Spinal cord (tissue), 4 donors: ENCODE measurements around the gene CFAP157. TPM values are rescaled to one million over a fixed set of nuclear protein-coding genes. Genes with fewer than 3 reads are reported as not detected.

ENCODE experiments used
- polyA plus RNA-seq, 2 donors: library from polyadenylated mRNA; unstranded; fragments of 120-200 nt; gene quantifications; one replicate each; pipeline ENCODE4 v1.2.1, GENCODE V29; 2013; ENCODE audit not compliant: insufficient read length in 2 of 2
- total RNA-seq, 2 donors: library from RNA; depleted of rRNA in 1 of 2; stranded (reverse); fragments of 120-200 nt in 1 of 2; fragments of >200 nt in 1 of 2; gene quantifications; one replicate each; pipeline versions ENCODE4 v1.2.3 to v1.2.4, GENCODE V29; 2013 to 2014

Gene CFAP157
- total and polyA plus RNA-seq, 4 donors, result 1.1 to 28.0 (median 25.1) TPM

Other genes starting within 250 kb of the CFAP157 start
- 100 to 1,000 TPM in 1 of 2 donors, 10 to 100 TPM in 1; 45.0 to 113 TPM for gene STXBP1, start 94.7 kb upstream of the CFAP157 start, total RNA-seq
- gene STXBP1, start 94.7 kb upstream of the CFAP157 start, polyA plus RNA-seq, result 100 to 1,000 TPM; 267 to 301 TPM
- gene PTRH1, start 8.7 kb downstream of the CFAP157 start, total RNA-seq, result 10 to 100 TPM; 11.7 to 19.0 TPM
- 10 to 100 TPM; 14.8 to 17.1 TPM for gene PTRH1, start 8.7 kb downstream of the CFAP157 start, polyA plus RNA-seq
- gene TTC16, start 9.1 kb downstream of the CFAP157 start, total RNA-seq, result under 1 TPM in 1 of 2 donors, not detected in 1; 0.61 TPM
- gene TTC16, start 9.1 kb downstream of the CFAP157 start, polyA plus RNA-seq, result under 1 TPM; 0.38 to 0.63 TPM
- 1 to 10 TPM; 6.2 to 7.7 TPM for gene TOR2A, start 28.3 kb downstream of the CFAP157 start, total RNA-seq
- 10 to 100 TPM; 21.8 to 23.5 TPM for gene TOR2A, start 28.3 kb downstream of the CFAP157 start, polyA plus RNA-seq
- 10 to 100 TPM in 1 of 2 donors, 1 to 10 TPM in 1; 9.4 to 11.6 TPM for gene SH2D3C, start 71.7 kb downstream of the CFAP157 start, total RNA-seq
- gene SH2D3C, start 71.7 kb downstream of the CFAP157 start, polyA plus RNA-seq, result 10 to 100 TPM; 23.8 to 29.4 TPM
- gene CDK9, start 79.0 kb downstream of the CFAP157 start, total RNA-seq, result 10 to 100 TPM; 39.8 to 59.7 TPM
- gene CDK9, start 79.0 kb downstream of the CFAP157 start, polyA plus RNA-seq, result 100 to 1,000 TPM; 119 to 148 TPM
- gene FPGS, start 95.9 kb downstream of the CFAP157 start, total RNA-seq, result 10 to 100 TPM; 17.8 to 33.7 TPM
- 10 to 100 TPM; 42.2 to 50.1 TPM for gene FPGS, start 95.9 kb downstream of the CFAP157 start, polyA plus RNA-seq
- gene ENG, start 147.7 kb downstream of the CFAP157 start, total RNA-seq, result 10 to 100 TPM in 1 of 2 donors, 1 to 10 TPM in 1; 6.3 to 14.5 TPM
- gene ENG, start 147.7 kb downstream of the CFAP157 start, polyA plus RNA-seq, result 10 to 100 TPM; 44.6 to 46.9 TPM
- gene AK1, start 170.7 kb downstream of the CFAP157 start, total RNA-seq, result 100 to 1,000 TPM in 1 of 2 donors, 10 to 100 TPM in 1; 48.0 to 240 TPM
- gene AK1, start 170.7 kb downstream of the CFAP157 start, polyA plus RNA-seq, result 100 to 1,000 TPM; 270 to 297 TPM
- 10 to 100 TPM; 24.6 to 58.8 TPM for gene ST6GALNAC6, start 192.6 kb downstream of the CFAP157 start, total RNA-seq
- gene ST6GALNAC6, start 192.6 kb downstream of the CFAP157 start, polyA plus RNA-seq, result 10 to 100 TPM; 68.1 to 68.9 TPM
- gene ST6GALNAC4, start 210.1 kb downstream of the CFAP157 start, total RNA-seq, result 10 to 100 TPM in 1 of 2 donors, 1 to 10 TPM in 1; 8.0 to 19.7 TPM
- 10 to 100 TPM; 19.4 to 20.2 TPM for gene ST6GALNAC4, start 210.1 kb downstream of the CFAP157 start, polyA plus RNA-seq
- gene PIP5KL1, start 223.8 kb downstream of the CFAP157 start, total RNA-seq, result 1 to 10 TPM; 2.7 to 7.3 TPM
- gene PIP5KL1, start 223.8 kb downstream of the CFAP157 start, polyA plus RNA-seq, result 10 to 100 TPM; 16.4 to 19.1 TPM
- 10 to 100 TPM; 13.9 to 35.3 TPM for gene DPM2, start 230.9 kb downstream of the CFAP157 start, total RNA-seq
- gene DPM2, start 230.9 kb downstream of the CFAP157 start, polyA plus RNA-seq, result 10 to 100 TPM; 59.2 to 64.0 TPM